ENCODE measurements around the gene TEP1.
"Not testable (repeated sequence)": the region's sequence is repeated elsewhere in the genome, so short reads cannot be mapped to it uniquely, and the experiment has no call there.

TEP1 gene

DNA sequence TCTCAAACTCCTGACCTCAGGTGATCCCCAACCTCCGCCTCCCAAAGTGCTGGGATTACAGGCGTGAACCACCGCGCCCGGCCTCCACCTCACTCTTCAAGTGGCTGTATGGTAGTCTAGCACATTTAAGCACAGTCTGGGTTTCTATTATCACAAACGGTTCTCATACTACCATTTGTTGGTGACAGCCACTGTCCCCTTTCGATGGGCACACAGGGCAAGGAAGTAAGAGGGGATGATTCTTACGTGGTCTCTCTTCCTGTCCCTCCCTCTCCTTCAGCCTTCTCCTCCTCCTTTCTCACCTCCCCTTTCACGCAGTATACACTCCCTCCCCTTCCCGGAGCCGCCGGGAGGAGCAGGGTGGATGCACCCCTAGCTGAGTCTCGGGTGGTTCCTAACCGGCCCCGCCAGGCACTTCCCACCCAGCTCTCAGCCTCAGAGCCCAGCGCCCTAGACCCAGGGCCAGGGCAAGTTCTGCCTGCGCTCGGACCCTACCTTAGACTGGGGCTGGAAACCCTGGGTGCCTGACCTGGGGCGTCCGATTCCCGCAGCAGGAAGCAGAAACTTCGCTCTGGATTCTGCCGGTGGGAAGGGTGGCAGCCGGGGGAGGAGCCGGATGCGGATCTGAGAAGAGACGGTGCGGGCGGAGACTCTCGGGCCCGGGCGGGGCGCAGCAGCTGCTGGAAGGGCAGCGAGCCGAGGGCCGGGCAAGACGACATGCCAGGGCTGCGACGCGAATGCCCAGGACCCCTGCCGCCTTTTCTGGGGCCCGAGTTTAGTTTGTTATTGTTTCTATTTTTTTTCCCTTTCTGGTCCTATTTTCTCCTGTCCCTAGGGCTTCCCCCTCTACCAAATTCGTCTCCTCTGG lies at the start of gene TEP1:
Gene TEP1 (minus strand): TSS at position 626 of the 868 bp plus-strand sequence. CDS start 5,062 bp downstream, outside the sequence.
- DNase-seq: peak; percentile 87

DNA sequence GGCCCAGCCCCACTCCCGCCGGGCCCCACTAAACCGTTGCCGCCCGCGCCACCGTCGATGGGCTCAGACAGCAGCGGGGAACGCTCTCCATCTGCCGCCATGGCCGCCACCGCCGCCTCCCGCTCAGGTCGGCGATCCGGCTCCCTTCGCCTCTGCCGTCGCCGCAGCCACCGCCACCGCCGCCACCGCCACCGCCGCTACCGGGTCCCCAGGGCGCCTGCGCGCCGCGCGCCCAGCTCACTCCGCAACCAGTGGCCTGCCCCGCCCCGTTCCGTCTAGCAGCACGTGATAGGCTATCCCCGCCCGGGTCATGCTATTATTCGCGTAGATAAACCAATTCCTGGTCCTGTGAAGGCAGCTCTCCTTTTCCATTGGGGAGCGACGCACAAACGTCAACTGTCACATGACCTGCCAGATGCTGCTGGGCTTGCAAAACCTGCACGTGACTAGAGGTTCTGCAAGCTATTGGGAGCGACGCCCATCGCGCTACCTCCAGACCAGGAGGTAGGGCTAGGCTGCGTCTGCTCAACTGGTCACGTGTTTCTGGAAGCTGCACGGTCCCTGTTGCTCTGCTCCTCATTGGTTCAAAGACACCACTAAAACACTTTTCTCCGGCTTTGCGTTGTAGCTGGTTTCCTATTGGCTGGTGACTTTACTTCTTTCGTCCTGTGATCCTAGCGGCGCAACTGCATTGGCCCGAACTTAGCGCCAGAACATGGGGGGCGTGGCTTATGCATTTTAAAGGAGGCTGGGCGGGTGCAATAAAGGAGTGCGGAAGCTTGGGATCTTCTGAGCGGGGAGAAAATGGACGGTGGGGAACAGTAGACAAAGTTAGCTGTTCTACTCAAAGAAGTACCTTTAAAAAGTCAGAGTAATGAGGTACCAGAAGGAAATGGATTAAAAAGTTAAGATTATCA lies 48.2 kb upstream of the TEP1 start, which contains the start of gene PIP4P1:
Gene PIP4P1 (minus strand): TSS at position 210 of the 917 bp plus-strand sequence. CDS start 109 bp downstream, at position 101.
- peak; percentile 97 for DNase-seq

DNA sequence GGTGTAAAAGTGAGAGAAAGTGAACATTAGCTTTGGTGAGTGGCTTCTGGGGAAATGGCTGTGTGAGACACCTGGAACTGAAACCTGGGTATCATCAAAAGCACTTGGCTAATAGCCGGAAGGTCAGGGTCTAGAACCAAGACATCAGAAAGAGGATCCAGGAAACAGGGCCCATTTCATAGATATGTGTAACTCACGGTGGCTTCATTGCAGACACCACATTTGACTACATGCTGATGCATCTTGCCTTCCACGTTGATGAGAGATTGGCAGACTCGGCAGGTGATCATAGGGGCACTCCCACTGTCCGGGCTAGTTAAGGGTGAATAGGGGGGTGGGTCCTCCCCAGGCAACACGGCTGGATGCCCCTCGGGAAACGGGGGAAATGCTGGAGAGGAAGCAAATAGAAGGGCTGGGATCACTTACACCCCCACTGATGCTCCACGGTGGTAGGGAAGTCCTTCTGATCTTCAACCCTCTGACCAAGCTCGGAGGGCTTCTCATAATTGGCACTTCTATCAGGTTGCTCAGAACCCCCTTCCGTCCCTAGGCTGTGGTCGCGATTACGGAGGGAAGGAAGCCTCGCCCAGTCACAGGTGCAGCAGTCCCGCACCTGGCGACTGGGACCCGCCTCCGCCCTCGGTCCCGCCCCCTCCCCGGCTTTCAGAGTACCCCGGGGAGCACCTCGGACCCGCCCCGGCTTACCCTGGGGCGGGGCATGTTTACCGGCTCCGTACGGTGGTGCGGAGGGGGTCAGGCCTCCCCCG lies 47.3 kb upstream of the TEP1 start:
- no peak for DNase-seq

DNA sequence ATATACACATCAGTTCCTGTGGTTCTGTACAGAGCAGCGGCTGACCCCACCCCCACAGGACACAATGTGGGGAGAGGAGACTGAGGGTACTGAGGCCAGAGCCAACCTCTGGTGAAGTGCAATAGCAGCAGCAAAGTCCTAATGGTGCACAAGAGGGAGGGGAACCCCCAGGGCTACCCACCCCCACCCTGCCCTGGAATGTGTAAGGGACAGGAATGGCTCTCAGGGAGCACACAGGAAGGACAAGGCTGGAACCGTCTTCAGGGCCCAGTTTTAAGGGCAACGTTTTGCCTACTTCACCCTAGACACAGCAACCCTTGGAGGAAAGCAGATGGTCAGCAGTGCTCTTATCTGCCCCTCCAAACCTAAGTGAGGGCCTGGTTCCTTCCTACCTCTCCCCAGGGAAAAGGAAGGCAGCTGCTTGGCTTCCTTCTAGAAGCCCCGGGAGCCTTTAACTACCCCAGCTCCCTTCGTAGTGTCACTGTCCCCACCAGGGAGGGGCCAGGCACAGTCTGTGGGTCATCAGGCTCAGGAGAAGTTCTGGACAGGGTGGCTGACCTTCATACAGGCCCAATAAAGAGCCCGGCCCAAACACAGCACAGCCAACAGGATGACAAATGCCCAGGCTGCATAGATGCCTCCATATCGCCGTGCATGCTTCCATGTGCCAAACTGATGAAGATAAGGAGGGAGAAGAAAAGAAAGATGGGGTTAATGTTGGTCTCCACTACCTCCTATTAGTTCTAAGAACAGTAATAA lies 44.9 kb upstream of the TEP1 start:
- no peak for DNase-seq

DNA sequence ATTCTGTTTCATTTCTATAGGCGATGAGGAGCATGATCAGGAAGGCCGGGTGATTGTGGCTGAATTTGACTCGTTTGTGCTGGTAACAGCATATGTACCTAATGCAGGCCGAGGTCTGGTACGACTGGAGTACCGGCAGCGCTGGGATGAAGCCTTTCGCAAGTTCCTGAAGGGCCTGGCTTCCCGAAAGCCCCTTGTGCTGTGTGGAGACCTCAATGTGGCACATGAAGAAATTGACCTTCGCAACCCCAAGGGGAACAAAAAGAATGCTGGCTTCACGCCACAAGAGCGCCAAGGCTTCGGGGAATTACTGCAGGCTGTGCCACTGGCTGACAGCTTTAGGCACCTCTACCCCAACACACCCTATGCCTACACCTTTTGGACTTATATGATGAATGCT lies 43.7 kb upstream of the TEP1 start:
- DNase-seq: no peak

DNA sequence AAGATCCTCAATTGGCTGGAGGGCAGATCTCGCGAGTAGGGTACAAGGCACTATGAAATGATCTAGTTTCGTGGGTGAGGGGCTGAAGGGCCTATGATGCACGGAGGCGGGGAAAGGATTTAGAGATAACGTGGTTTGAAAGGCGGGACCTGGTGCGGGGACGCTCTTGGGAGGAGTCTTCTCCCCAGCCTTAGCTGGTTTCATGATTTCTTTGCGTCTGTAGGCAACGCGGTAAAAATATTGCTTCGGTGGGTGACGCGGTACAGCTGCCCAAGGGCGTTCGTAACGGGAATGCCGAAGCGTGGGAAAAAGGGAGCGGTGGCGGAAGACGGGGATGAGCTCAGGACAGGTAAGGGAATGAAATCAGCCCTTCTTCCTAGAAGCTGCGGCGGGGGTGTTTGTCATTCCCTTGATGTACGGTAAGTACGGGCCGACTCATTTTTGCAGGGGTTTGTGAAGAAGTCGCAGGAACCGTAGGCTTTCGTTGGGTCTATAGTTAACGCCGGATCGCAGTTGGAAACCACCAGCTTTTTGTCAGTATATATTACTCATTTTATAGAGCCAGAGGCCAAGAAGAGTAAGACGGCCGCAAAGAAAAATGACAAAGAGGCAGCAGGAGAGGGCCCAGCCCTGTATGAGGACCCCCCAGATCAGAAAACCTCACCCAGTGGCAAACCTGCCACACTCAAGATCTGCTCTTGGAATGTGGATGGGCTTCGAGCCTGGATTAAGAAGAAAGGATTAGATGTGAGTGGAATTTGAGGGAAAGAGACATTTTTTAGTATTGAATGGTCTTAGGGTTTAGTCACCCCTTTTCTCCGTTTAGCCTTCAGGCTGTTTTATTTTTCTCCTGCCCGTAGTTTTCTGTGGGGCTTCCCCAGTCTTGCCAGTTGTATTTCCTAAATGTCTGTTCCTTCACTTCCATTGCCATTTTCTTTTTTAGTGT lies 42.3 kb upstream of the TEP1 start:
- no peak for DNase-seq

DNA sequence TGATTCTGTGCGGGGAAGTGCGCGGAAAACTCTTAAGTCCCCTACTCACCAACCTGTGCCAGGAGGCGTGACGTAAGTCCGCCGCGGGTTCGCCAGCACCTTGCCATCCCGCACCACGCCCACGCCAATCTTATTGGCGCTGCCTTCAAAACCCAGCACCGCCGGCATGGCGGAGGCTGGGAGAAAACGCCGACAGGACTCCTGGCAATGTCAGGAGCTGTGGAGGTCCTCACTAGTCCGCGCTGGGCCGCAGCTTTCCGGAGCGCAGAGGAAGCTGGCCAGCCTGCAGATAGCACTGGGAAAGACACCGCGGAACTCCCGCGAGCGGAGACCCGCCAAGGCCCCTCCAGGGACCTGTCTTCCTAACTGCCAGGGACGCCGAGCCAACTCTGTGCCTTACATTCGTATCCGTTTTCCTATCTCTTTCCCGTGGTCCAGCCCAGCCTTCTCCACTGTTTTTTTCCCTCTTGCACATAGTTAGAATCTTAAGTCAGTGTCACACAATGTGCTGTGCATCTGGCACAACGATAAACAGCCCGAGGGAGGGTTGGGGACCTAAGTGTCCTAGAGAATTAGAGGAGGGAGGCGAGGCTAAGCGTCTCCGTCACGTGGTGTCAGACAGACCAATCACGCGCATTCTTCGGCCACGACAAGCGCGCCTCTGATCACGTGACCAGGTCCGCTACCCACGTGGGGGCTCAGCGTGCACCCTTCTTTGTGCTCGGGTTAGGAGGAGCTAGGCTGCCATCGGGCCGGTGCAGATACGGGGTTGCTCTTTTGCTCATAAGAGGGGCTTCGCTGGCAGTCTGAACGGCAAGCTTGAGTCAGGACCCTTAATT lies 41.4 kb upstream of the TEP1 start, which contains the start of the genes APEX1 and OSGEP:
Gene APEX1 (plus strand): TSS at position 711 of the 839 bp plus-strand sequence. CDS start 420 bp downstream, outside the sequence.
Gene OSGEP (minus strand): TSS at position 297 of the 839 bp plus-strand sequence. CDS start 129 bp downstream, at position 168.
- peak; percentile 98 for DNase-seq

DNA sequence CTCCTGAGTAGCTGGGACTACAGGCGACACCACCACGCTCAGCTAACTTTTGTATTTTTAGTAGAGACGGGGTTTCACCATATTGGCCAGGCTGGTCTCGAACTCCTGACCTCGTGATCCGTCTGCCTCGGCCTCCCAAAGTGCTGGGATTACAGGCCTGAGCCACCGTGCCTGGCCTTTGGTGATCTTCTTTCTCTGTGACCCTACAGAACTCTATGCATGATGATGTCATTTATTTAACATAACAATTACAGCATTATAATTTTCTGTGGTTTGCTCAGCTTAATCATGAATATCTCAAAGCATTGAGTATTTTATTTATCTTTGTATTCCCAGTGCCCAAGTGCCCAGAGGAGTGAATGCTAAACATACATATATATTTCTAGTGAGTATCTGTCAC lies 39.5 kb upstream of the TEP1 start:
- not testable (repeated sequence) for DNase-seq

DNA sequence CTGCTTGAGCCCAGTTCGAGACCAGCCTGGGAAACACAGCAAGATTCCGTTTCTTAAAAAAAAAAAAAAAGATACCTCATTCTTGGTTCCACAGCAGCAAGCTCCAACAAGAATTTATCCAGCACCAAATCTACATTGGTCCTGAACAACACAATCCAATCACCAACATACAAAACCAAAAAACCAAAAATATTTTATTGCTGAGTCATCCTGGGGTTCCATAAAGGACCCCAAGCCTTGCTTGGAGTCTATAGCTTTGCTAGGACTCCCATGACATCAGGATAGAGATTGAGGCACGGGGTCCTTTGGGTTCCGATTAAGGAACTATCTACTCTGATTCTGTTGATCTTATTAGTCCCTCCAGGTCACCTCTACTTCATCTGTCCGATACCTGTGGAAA lies 33.6 kb upstream of the TEP1 start:
- DNase-seq: no peak

DNA sequence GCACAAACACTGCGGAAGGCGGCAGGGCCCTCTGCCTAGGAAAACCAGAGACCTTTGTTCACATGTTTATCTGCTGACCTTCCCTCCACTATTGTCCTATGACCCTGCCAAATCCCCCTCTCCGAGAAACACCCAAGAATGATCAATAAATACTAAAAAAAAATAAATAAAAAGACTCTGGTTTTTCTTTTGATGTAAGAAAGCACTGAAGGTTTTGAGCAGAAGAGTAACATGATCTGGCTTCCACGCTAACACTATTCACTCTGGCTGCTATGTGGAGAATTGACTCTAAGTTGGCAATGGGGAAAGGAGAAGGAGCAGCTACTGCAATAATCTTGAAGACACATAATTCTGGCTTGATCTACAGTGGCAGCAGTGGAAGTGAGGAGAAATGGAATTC lies 30.3 kb upstream of the TEP1 start:
- DNase-seq: not testable (repeated sequence)

DNA sequence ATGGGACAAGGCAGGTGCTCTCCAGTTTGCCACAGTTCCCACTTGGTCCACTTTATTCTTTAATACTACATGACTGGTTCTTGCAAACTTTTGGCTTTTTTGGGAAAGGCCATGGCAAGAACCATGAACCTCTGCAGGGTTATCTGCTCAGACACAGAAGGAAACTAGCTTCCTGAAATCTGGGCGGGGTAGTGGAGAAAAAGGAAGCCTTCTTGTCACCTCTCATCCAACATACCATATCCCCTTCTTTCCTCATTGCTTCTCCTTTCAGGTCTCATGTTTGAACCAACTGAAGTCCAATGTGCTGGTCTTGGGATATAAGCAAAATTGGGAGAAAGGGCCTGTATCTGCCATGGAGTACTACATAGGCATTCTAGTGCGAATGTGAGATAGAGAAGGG lies 28.2 kb upstream of the TEP1 start:
- no peak for DNase-seq

DNA sequence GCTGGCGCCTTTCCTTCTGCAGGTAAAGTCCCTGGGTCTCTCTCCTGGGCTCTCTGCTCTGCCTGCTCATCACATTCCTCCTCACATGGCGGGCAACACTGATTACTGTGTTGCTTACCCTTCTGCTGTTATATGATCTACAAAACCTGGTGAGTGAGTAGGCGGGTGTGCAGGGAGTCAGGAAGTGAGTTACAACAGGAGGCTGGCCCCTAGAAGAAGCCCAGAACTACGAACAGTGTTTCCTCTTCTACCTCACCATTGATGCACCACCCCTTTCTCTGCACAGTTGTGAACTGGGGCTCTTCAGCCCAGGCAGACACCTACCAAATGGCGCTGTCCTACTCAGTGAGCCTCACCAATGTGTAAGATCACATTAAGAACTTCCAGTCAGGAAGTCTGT lies 27.6 kb upstream of the TEP1 start:
- peak; percentile 69 for DNase-seq

DNA sequence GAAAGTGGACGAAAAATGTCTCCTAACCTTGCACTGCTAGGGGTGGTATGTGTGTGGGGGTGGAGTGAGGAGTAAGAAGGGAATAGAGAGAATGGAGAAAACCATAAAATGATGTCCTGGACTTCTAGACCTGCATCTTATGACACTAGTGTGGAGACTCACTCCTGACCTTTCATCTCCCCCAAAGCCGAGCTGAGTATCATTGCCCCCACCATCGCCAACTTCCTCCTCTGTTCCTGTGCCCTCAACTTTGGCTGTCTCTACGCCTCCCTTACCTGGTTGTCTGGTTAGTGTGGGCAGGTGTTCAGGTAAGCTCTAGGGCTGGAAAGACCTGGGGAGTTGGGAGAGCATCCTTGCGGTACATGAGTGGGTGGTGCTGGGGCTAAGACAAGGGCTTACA lies 27.2 kb upstream of the TEP1 start:
- no peak for DNase-seq

DNA sequence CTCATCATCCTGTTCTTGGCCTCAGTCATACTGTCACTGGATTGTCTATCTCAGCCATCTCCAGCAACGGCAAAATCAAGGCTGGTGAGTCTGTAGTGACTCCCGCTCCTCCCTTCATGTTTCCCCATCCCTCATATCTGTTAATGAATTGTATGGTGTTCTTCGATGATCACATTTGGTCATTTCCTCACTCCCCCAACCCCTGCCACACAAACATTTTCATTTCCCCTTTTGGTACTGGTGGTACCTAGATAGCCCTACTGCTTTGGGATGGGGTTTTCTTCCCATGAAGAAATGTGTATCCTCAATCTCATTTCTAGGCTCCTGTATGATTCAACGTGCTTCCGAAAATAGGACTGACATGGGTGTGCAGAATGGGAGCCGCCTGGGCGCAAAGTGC lies 25.4 kb upstream of the TEP1 start:
- DNase-seq: no peak

DNA sequence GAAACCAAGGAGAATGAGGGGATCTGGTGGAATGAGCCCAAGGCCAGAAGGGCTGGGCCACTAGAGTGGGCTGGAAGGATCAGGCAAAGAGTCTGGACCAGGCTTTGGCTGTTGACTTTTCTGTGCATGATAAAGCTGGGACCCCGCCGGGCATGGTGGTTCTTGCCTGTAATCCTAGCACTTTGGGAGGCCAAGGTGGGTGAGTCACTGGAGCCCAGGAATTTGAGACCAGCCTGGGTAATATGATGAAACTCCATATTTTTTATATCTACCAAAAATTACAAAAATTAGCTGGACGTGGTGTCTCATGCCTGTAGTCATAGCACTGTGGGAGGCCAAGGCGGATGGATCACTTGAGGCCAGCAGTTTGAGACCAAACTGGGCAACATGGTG lies 23.1 kb upstream of the TEP1 start:
- DNase-seq: no peak

DNA sequence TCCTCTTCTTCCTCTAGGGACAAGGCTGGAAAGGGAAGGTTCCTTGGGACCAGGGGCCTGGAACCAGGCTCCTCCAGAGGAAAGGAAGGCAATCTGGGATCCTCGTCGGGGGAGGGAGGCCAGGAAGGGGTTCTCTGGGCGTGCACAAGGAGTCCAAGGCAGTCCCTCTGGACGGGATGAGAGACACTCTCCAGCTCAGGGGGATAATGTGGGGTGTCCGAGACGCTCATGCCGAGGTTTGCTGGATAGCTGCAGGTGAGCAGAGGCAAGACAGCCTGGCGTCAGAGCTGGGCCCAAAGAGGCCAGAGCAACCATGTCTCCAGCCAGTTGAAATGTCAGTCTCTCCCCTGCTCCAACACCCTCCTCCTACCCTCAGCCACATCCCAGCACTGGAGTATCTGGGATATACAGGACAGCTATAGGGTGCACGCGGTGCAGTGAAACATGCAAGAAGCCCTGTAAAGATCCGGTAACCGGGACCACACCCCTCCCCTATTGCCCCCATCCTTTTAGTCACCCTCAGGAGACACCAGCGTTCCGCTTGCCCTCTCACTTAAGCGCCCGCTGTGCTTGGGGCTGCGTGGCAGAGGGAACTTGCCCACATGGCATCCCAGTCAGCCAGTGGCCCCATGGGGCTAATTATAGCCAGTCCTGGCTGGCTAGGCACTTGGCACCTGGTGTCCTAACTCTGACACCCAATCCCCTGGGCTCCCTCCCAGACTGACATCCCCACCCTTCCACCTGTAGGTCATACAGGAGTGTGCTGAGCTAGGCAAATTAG lies 22.5 kb upstream of the TEP1 start, which contains the start of gene KLHL33:
Gene KLHL33 (minus strand): TSS at position 585 of the 781 bp plus-strand sequence. CDS start 355 bp downstream, at position 230.
- DNase-seq: no peak

DNA sequence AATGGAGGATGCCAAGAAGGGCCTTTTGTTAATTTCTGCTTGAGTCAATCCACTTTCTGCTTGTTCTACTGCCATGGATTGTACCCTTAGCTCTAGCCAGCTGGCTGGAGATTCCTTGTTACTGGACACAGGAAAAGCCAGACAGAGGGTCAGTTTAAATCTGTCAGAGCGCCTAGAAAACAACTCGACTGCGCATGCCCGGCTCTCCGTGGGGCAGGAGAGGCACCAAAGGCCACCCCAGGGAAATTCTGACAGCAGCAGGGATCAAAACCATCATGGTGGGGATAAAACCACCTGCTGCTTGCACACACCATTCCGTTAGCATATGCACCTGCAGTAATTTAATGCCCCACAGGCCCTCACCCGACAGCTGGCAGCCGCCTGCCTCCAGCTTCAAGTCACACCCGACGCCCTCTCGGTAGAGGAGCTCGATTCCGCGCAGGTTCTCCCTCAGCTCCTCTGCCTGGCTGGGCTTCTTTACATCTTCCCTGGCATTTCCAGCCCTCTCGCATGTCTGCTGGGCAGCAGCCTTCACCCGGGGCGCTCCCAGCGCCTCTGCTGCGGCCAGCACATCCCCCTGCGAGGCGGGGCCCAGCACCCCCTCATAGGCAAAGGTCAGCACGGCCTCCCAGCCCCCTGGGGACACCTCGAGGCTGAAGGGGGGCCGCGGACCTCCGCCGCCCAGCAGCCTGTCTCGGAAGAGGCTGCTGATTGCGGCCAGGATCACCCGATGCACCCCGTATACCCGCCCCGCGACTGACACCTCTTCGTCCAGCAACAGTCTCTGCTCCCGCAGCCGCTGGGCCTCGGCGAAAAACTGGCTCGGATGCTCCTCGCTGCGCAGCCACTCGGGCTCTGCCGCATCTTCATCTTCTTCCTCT lies 21.6 kb upstream of the TEP1 start:
- DNase-seq: no peak
